ENCODE results near the gene OR10AD1. TPM values are rescaled to one million over a fixed set of nuclear protein-coding genes. Genes with fewer than 3 reads are reported as not detected.

The OR10AD1 gene
- total and polyA plus RNA-seq, 9 of the 15 experiments (the other 6 are each of a cell fraction or from before 2014, with no cell fraction given), result not detected

DNA sequence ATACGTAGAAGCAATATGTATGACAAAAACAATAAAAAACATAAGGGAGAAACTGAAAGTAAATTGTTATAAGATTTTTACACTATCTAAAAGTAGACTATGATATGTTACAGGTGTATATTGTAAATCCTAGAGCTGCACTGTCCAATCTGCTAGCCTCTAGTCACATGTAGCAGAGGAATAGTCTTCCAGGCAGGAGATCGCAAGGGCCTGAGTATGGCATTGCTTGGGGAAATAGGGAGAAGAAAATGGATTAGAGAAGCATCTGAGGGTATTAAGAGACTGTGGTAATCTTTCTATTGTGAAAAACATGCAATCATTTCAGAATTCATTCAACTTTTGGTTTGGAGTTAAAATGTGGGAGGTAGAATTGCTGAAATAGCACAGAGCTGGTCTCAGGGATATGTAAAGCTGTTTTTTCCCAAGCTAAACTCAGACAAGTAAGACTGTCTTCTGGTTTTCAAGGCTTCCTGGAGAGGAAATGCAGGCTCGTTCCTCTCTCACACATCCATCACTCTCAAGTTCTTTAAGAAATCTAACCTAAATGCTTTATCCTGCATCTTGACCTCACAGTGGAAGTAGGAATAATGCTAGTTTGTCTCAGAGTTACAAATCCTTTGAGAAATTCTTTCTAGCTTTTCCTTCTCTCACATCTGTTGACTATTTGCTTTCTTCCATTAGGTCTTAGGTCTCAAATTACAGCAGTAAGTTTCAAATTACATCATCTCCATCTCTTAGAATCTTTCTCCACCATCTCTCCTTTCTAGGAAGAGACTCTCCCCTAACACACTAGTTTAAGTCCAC is 27.3 kb downstream of the OR10AD1 start (continued):
- TF ChIP-seq, protein P1, sequence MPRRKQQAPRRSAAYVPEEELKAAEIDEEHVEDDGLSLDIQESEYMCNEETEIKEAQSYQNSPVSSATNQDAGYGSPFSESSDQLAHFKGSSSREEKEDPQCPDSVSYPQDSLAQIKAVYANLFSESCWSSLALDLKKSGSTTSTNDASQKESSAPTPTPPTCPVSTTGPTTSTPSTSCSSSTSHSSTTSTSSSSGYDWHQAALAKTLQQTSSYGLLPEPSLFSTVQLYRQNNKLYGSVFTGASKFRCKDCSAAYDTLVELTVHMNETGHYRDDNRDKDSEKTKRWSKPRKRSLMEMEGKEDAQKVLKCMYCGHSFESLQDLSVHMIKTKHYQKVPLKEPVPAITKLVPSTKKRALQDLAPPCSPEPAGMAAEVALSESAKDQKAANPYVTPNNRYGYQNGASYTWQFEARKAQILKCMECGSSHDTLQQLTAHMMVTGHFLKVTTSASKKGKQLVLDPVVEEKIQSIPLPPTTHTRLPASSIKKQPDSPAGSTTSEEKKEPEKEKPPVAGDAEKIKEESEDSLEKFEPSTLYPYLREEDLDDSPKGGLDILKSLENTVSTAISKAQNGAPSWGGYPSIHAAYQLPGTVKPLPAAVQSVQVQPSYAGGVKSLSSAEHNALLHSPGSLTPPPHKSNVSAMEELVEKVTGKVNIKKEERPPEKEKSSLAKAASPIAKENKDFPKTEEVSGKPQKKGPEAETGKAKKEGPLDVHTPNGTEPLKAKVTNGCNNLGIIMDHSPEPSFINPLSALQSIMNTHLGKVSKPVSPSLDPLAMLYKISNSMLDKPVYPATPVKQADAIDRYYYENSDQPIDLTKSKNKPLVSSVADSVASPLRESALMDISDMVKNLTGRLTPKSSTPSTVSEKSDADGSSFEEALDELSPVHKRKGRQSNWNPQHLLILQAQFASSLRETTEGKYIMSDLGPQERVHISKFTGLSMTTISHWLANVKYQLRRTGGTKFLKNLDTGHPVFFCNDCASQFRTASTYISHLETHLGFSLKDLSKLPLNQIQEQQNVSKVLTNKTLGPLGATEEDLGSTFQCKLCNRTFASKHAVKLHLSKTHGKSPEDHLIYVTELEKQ (CRISPR knock-in tag; IDR thresholded peaks at IDR 0.05), result no peak
- TF ChIP-seq ZNF197 (CRISPR knock-in tag; IDR thresholded peaks at IDR 0.05; ENCODE audit: low read depth), result no peak; the same call in 1 of the 2 replicates
- TF ChIP-seq, protein P2, sequence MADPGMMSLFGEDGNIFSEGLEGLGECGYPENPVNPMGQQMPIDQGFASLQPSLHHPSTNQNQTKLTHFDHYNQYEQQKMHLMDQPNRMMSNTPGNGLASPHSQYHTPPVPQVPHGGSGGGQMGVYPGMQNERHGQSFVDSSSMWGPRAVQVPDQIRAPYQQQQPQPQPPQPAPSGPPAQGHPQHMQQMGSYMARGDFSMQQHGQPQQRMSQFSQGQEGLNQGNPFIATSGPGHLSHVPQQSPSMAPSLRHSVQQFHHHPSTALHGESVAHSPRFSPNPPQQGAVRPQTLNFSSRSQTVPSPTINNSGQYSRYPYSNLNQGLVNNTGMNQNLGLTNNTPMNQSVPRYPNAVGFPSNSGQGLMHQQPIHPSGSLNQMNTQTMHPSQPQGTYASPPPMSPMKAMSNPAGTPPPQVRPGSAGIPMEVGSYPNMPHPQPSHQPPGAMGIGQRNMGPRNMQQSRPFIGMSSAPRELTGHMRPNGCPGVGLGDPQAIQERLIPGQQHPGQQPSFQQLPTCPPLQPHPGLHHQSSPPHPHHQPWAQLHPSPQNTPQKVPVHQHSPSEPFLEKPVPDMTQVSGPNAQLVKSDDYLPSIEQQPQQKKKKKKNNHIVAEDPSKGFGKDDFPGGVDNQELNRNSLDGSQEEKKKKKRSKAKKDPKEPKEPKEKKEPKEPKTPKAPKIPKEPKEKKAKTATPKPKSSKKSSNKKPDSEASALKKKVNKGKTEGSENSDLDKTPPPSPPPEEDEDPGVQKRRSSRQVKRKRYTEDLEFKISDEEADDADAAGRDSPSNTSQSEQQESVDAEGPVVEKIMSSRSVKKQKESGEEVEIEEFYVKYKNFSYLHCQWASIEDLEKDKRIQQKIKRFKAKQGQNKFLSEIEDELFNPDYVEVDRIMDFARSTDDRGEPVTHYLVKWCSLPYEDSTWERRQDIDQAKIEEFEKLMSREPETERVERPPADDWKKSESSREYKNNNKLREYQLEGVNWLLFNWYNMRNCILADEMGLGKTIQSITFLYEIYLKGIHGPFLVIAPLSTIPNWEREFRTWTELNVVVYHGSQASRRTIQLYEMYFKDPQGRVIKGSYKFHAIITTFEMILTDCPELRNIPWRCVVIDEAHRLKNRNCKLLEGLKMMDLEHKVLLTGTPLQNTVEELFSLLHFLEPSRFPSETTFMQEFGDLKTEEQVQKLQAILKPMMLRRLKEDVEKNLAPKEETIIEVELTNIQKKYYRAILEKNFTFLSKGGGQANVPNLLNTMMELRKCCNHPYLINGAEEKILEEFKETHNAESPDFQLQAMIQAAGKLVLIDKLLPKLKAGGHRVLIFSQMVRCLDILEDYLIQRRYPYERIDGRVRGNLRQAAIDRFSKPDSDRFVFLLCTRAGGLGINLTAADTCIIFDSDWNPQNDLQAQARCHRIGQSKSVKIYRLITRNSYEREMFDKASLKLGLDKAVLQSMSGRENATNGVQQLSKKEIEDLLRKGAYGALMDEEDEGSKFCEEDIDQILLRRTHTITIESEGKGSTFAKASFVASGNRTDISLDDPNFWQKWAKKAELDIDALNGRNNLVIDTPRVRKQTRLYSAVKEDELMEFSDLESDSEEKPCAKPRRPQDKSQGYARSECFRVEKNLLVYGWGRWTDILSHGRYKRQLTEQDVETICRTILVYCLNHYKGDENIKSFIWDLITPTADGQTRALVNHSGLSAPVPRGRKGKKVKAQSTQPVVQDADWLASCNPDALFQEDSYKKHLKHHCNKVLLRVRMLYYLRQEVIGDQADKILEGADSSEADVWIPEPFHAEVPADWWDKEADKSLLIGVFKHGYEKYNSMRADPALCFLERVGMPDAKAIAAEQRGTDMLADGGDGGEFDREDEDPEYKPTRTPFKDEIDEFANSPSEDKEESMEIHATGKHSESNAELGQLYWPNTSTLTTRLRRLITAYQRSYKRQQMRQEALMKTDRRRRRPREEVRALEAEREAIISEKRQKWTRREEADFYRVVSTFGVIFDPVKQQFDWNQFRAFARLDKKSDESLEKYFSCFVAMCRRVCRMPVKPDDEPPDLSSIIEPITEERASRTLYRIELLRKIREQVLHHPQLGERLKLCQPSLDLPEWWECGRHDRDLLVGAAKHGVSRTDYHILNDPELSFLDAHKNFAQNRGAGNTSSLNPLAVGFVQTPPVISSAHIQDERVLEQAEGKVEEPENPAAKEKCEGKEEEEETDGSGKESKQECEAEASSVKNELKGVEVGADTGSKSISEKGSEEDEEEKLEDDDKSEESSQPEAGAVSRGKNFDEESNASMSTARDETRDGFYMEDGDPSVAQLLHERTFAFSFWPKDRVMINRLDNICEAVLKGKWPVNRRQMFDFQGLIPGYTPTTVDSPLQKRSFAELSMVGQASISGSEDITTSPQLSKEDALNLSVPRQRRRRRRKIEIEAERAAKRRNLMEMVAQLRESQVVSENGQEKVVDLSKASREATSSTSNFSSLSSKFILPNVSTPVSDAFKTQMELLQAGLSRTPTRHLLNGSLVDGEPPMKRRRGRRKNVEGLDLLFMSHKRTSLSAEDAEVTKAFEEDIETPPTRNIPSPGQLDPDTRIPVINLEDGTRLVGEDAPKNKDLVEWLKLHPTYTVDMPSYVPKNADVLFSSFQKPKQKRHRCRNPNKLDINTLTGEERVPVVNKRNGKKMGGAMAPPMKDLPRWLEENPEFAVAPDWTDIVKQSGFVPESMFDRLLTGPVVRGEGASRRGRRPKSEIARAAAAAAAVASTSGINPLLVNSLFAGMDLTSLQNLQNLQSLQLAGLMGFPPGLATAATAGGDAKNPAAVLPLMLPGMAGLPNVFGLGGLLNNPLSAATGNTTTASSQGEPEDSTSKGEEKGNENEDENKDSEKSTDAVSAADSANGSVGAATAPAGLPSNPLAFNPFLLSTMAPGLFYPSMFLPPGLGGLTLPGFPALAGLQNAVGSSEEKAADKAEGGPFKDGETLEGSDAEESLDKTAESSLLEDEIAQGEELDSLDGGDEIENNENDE (IDR thresholded peaks at IDR 0.05; ENCODE audit: low read depth, low read length), result no peak
- peak; percentile 91 for TF ChIP-seq ATF7 (IDR thresholded peaks at IDR 0.05)
- peak; percentile 31; the same call in 1 of the 2 replicates for TF ChIP-seq PML (IDR thresholded peaks at IDR 0.05; ENCODE audit: low read length)
- TF ChIP-seq ZNF644 (tag; IDR thresholded peaks at IDR 0.05; ENCODE audit: low read depth), result no peak
- TF ChIP-seq, protein P3, sequence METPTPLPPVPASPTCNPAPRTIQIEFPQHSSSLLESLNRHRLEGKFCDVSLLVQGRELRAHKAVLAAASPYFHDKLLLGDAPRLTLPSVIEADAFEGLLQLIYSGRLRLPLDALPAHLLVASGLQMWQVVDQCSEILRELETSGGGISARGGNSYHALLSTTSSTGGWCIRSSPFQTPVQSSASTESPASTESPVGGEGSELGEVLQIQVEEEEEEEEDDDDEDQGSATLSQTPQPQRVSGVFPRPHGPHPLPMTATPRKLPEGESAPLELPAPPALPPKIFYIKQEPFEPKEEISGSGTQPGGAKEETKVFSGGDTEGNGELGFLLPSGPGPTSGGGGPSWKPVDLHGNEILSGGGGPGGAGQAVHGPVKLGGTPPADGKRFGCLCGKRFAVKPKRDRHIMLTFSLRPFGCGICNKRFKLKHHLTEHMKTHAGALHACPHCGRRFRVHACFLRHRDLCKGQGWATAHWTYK (CRISPR knock-in tag; IDR thresholded peaks at IDR 0.05), result 0 out of 2 replicates have a peak, but pooled peaks have one; percentile 25
- TF ChIP-seq DDX20 (tag; IDR thresholded peaks at IDR 0.05; ENCODE audit: low read depth), result 0 out of 2 replicates have a peak, but pooled peaks have one; percentile 30

Data from K562 (cell line).